GM15510 (cell line): Measurements from ENCODE around the gene OR2Y1.

Source experiments
- POLR2A ChIP-seq: IDR thresholded peaks from 3 replicates; pipeline ENCODE4 v1.6.1; 2011; ENCODE audit warnings: borderline replicate concordance; ENCODE audit not compliant: insufficient read length; ENCODE audit errors: extremely low read depth

The OR2Y1 gene

GRCh38 chr5:180769821-180770220, 30.0 kb upstream of the OR2Y1 start:
- TF ChIP-seq POLR2A: no peak

DNA sequence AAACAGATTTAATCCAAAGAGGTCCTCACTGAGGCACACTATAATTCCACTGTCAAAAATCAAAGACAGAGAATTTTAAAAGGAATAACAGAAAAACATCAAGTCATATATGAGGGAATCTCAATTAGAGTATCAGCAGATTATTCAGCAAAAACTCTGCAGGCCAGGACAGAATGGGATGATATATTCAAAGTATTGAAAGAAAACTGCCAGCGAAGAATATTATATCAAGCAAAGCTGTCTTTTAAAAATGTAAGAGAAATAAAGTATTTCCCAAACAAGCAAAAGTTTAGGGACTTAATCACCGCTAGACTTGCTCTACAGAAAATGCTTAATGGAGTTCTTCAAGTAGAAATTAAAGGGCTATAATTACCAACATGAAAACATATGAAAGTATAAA, 15.7 kb upstream of the OR2Y1 start:
- no peak for TF ChIP-seq POLR2A

GRCh38 chr5:180744253-180744652, 4.4 kb upstream of the OR2Y1 start:
- no peak for TF ChIP-seq POLR2A

- TF ChIP-seq POLR2A: no peak
These were observed 2.9 kb upstream of the OR2Y1 start for GRCh38 chr5:180742727-180743126.

DNA sequence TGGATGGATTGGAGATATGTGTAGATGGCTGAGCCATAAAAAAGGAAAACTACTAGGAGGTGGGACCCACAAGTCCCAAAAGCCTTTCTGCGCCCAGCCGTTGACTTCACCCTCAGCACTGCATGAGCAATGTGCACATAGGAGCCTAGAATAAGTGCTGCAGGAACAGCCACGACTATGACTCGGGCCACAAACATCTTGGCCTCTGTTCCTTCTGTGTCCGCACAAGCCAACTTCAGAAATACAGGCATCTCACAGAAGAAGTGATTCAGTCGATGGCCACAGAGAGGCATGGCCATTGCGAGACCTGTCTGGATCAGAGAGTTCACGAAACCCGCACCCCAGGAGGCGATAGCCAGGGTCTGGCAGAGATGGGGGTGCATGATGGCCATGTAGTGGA, 587 bp downstream of the OR2Y1 start:
- no peak for TF ChIP-seq POLR2A

DNA sequence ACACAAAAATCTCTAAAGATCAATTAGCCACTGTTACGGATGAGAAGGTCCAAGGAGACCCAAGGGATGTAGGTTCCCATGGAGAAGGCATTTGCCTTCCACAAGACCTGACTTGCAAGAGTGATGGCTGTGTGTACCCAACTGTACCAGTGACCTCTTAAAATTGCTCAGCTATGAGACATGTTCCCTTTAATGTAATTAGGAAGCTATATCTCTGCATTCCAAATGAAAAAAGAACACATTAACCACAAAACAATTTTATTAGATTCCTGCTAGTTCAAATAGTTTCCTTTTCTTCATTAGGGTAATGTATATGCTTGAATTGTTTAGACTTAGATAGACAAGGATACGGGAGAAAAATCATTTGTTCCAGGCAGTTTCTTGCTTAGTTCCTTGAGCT, 3.3 kb downstream of the OR2Y1 start:
- no peak for TF ChIP-seq POLR2A

DNA sequence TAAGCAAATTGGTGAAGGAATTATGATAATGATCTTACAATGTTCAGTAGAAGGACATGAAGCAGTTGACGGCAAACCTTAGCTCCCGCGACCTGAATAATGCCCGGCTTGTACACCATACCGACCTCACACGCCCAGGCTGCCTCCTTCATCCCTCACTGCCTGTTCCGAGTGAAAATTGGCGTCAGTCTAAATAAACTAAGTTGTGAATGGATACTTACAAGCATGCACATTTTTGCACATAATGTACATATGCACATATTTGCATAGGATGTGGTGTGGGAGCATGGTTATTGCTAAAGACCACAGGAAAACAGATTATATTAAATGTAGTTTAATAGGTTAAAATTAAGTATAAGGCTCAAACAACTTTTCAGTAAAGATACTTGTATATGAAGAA, 14.9 kb downstream of the OR2Y1 start:
- TF ChIP-seq POLR2A: no peak

DNA sequence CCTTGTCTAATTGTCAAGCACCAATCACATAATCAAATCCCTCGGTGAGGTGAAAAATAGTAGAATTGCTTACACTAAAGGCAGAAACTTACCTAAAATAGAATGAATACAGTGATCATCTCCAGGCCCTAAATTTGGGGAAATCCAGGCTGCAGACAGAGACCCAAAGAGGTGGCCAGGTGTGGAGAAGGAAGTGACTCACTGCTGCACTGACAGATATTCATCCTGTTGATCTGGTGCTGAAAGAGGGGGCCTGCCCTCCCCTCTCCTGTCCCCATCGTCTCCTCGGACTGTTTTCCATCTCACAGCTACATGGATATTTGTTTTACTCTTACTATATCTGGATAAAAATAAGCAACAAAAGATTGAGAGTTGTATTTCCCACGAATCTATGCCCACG, 15.9 kb downstream of the OR2Y1 start:
- no peak for TF ChIP-seq POLR2A

DNA sequence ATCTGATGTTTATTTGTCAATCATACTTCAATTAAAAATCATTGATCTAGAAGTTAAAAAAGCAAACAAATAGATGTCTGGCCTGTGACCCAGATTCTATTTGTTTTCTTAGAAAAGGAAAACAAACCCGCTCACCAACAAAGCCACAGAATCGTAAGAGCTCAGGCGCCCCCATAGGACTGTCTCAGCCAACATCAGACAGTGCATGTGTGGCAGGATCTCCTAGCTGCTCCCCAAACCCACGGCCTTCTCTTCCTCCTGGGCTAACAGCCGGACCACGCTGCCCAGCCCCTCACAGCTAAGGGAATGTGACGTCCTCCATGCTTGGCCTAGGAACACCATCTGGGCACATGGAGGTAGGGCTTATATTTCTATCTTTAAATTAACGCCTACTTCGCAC, 19.4 kb downstream of the OR2Y1 start:
- TF ChIP-seq POLR2A: no peak

DNA sequence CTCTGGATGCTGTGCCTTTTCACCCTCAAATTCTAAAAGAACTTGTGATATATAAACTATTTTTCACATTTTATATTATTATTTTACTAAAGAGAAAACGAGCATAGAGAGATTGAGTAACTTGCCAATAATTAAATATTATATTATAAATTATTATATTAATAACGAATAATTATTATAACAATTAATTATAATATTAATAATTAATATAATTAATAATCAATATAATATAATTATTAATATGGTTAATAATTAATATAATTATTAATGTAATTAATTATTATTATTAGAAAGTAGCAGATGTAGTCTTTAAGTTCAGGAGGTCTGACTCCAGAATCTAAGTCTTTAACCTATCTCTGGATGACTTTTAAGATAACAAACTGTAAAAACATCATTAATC, 20.1 kb downstream of the OR2Y1 start:
- no peak for TF ChIP-seq POLR2A

- TF ChIP-seq POLR2A: no peak
These were observed 20.9 kb downstream of the OR2Y1 start for GRCh38 chr5:180718810-180719453.

DNA sequence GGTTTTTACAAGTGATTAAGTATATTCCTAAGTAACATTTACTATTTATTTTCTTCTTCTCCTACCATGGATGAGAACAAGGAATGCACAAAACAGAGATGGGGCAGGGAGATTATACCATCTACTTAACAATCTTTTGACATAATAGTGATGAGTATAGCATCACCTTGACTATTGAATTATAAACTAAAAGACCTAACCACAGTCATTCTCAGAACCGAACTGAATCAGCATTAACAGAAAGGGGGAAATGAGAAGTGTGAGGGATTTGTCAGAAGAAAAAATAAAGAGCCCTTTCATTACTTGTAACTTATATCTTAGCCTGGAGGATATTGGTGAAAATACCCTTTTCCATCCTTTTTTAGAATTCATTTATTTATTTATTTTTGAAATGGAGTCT, 21.9 kb downstream of the OR2Y1 start:
- no peak for TF ChIP-seq POLR2A

- no peak for TF ChIP-seq POLR2A
These were observed 35.5 kb downstream of the OR2Y1 start for GRCh38 chr5:180704362-180704761.

DNA sequence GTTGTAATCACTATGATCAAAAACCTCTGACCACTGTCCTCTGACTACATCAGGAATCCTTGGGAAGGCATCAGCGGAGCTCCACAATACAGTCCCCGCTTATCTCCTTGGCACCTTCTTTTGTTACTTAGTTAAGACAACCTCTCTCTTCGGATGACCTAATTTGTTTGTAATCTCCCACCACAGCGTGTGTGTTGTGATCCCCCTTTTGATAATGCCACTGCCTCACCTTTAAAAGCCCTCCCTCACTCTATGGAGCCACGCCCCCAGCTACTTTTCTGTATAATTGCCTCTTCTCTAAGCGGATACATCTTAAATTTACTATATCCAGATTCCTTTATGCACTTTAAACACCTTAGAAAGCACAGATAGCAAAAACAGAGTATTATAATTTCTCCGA, 35.9 kb downstream of the OR2Y1 start:
- no peak for TF ChIP-seq POLR2A

DNA sequence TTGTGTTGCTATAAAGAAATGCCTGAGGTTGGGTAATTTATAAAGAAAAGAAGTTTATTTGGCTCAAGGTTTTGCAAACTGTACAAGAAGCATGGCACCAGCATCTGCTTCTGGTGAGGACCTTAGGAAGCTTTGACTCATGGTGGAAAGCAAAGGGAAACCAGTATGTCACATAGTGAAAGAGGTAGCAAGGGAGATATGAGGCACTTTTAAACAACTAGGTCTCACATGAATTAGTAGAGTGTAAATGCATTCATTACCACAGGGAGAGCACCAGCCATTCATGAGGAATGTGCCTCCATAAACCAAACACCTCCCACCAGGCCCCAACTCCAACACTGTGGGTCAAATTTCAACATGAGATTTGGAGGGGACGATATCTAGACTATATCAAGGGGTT, 40.8 kb downstream of the OR2Y1 start:
- TF ChIP-seq POLR2A: no peak

DNA sequence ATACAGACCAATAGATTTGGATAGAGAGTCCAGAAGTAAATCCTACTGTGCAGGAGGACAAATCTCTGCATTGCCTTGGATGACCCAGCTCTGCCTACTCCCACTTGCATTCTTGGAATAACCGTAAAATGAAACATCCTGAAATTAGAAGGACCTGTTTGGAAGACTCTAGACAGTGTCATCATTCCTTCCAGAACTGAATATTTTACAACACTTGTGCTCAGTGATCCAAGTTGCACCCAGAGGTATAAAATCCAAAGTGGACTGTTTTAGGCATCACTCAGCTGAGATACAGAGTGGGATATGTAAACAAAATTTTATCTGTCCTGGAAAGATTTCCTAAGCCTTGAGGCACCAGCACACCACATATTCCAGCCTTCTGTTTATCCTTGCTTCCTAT, 43.7 kb downstream of the OR2Y1 start:
- no peak for TF ChIP-seq POLR2A

DNA sequence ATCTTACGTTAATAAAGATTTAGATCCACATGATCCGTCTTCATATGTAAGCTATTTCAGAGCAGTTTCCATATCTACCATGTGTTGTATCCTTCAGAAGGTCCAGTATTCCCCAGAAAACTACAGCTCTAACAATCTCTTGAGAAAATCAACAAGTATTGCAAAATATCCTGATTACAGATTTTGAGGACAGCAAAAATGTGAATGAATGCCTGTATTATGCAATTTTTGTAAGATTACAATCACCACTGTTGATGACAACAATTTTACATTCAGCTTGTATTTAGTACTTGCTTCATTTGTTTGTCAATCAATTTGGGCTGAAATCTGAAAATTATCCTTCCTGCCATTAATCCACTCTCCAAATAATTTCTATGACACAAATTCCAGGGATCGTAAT, 47.4 kb downstream of the OR2Y1 start:
- TF ChIP-seq POLR2A: no peak

DNA sequence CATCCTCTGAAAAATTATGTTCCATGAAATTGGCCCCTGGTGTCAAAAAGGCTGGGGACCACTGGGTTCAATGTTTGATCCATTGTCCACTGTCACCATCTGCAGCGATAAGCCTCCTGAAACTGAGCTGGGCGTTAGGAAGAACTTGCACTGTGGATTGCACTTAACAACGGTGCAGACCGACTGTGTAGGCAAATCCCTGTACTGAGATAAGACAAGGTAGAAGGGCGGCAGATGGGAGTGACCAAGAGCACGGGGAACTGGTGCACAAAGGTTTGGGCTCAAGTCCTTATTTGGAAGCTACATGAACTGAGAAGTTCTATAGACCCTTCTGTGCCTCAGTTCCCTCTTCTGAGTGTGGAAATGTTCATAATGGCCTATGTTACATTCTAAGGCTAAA, 48.8 kb downstream of the OR2Y1 start:
- no peak for TF ChIP-seq POLR2A

DNA sequence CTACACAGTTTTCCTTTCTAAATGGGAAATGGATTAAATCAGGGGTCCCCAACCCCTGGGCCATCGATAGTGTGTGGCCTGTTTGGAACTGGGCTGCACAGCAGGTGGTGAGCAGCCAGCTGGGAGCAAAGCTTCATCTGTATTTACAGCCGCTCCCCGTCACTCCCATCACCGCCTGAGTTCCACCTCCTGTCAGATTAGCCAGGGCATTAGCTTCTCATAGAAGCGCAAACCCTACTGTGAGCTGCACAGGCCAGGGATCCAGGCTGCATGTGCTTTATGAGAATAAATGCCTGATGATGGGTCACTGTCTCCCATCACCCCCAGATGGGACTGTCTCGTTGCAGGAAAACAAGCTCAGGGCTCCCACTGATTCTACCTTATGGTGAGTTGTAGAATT, 49.3 kb downstream of the OR2Y1 start:
- no peak for TF ChIP-seq POLR2A

- TF ChIP-seq POLR2A: no peak
These were observed 50.1 kb downstream of the OR2Y1 start for GRCh38 chr5:180689775-180690174.
